H9 (cell line): ENCODE measurements around the gene LHCGR. TPM values are rescaled to one million over a fixed set of nuclear protein-coding genes. Genes with fewer than 3 reads are reported as not detected.

ENCODE experiments used
- DNase-seq: peaks from one replicate; pipeline ENCODE4 v3.0.0-alpha.2; 2017
- H2AFZ ChIP-seq: one replicate; pipeline ENCODE4 v1.6.1; 2013; ENCODE audit warnings: mild to moderate bottlenecking, low read length, control low read depth, moderate library complexity
- H2AK5ac ChIP-seq: 2 replicates; pipeline ENCODE4 v1.6.1; 2013; ENCODE audit warnings: low read length, control low read depth, mixed read lengths; ENCODE audit not compliant: insufficient read length
- H2BK120ac ChIP-seq: one replicate; pipeline ENCODE4 v1.6.1; 2013; ENCODE audit warnings: low read depth, mild to moderate bottlenecking, low read length, control low read depth, inconsistent platforms; ENCODE audit not compliant: poor library complexity, severe bottlenecking
- H2BK12ac ChIP-seq: 2 replicates; pipeline ENCODE4 v1.6.1; 2013; ENCODE audit warnings: low read length, control low read depth, mixed read lengths, low read depth; ENCODE audit not compliant: insufficient read length
- H2BK15ac ChIP-seq: 2 replicates; pipeline ENCODE4 v1.6.1; 2013; ENCODE audit warnings: low read depth, low read length, control low read depth
- H2BK20ac ChIP-seq: one replicate; pipeline ENCODE4 v1.6.1; 2013; ENCODE audit warnings: low read depth, mild to moderate bottlenecking, low read length, control low read depth, inconsistent platforms; ENCODE audit not compliant: poor library complexity, severe bottlenecking
- H2BK5ac ChIP-seq: 2 replicates; pipeline ENCODE4 v1.6.1; 2013; ENCODE audit warnings: low read length, control low read depth, mixed read lengths; ENCODE audit not compliant: insufficient read length
- H3K14ac ChIP-seq: 2 replicates; pipeline ENCODE4 v1.6.1; 2013; ENCODE audit warnings: low read length, control low read depth; ENCODE audit not compliant: insufficient read depth
- H3K18ac ChIP-seq: 2 replicates; pipeline ENCODE4 v1.6.1; 2013; ENCODE audit warnings: low read depth, mild to moderate bottlenecking, mixed read lengths, low read length, control low read depth; ENCODE audit not compliant: insufficient read length
- H3K23ac ChIP-seq: 2 replicates; pipeline ENCODE4 v1.6.1; 2013; ENCODE audit warnings: low read length, control low read depth, mixed read lengths, low read depth; ENCODE audit not compliant: insufficient read length
- H3K23me2 ChIP-seq: 2 replicates; pipeline ENCODE4 v1.6.1; 2013; ENCODE audit warnings: low read depth, mild to moderate bottlenecking, mixed read lengths, low read length, control low read depth; ENCODE audit not compliant: insufficient read length, poor library complexity, severe bottlenecking
- H3K27ac ChIP-seq: 2 replicates; pipeline ENCODE4 v1.5.1; 2013; ENCODE audit warnings: low read length, control low read depth, mixed read lengths, low read depth; ENCODE audit not compliant: insufficient read length
- H3K27me3 ChIP-seq: 2 replicates; pipeline ENCODE4 v1.6.1; 2013; ENCODE audit warnings: low read length, control low read depth, inconsistent platforms; ENCODE audit not compliant: insufficient read depth
- H3K4ac ChIP-seq: 2 replicates; pipeline ENCODE4 v1.6.1; 2013; ENCODE audit warnings: low read depth, mild to moderate bottlenecking, control low read depth, inconsistent platforms, low read length, moderate library complexity
- H3K4me1 ChIP-seq: 2 replicates; pipeline ENCODE4 v1.6.1; 2013; ENCODE audit warnings: low read length, control low read depth, inconsistent platforms; ENCODE audit not compliant: insufficient read depth
- H3K4me2 ChIP-seq: 2 replicates; pipeline ENCODE4 v1.6.1; 2013; ENCODE audit warnings: low read length, control low read depth, mixed read lengths; ENCODE audit not compliant: insufficient read length, insufficient read depth
- H3K56ac ChIP-seq: 2 replicates; pipeline ENCODE4 v1.6.1; 2013; ENCODE audit warnings: low read depth, mild to moderate bottlenecking, mixed read lengths, low read length, control low read depth; ENCODE audit not compliant: insufficient read length
- H3K79me1 ChIP-seq: 2 replicates; pipeline ENCODE4 v1.6.1; 2013; ENCODE audit warnings: low read depth, mild to moderate bottlenecking, moderate library complexity, low read length, control low read depth, inconsistent platforms; ENCODE audit not compliant: insufficient read depth, poor library complexity, severe bottlenecking
- H3K79me2 ChIP-seq: 2 replicates; pipeline ENCODE4 v1.6.1; 2013; ENCODE audit warnings: low read length, control low read depth, inconsistent platforms; ENCODE audit not compliant: insufficient read depth
- H3K9ac ChIP-seq: 2 replicates; pipeline ENCODE4 v1.6.1; 2013; ENCODE audit warnings: low read length, control low read depth, mixed read lengths; ENCODE audit not compliant: insufficient read length; ENCODE audit errors: extremely low read depth
- H3K9me3 ChIP-seq: one replicate; pipeline ENCODE4 v1.6.1; 2013; ENCODE audit warnings: low read depth, low read length, inconsistent platforms; ENCODE audit not compliant: control insufficient read depth
- H3T11ph ChIP-seq: one replicate; pipeline ENCODE4 v1.6.1; 2013; ENCODE audit warnings: mild to moderate bottlenecking, low read length, control low read depth, inconsistent platforms
- H4K20me1 ChIP-seq: one replicate; pipeline ENCODE4 v1.6.1; 2013; ENCODE audit not compliant: control insufficient read depth, insufficient read length, insufficient read depth
- H4K5ac ChIP-seq: 2 replicates; pipeline ENCODE4 v1.6.1; 2013; ENCODE audit warnings: low read depth, mild to moderate bottlenecking, mixed read lengths, low read length, control low read depth; ENCODE audit not compliant: insufficient read length
- H4K8ac ChIP-seq: replicated peaks from 2 replicates; pipeline ENCODE4 v1.6.1; 2013; ENCODE audit warnings: low read length, control low read depth, mixed read lengths, low read depth; ENCODE audit not compliant: insufficient read length
- H4K91ac ChIP-seq: 2 replicates; pipeline ENCODE4 v1.6.1; 2013; ENCODE audit warnings: low read depth, mild to moderate bottlenecking, moderate library complexity, mixed read lengths, low read length, control low read depth; ENCODE audit not compliant: insufficient read length
- H3K27ac Mint-ChIP-seq, 3 experiments: 2 replicates in 2 of 3; 3 replicates in 1 of 3; pipeline ENCODE4 v1.8.0; 2020 to 2021; ENCODE audit warnings: mixed read lengths in 3 of 3, mild to moderate bottlenecking in 1 of 3, moderate library complexity in 1 of 3
- H3K27me3 Mint-ChIP-seq: 2 replicates; pipeline ENCODE4 v1.8.0; 2021; ENCODE audit warnings: low read depth, mild to moderate bottlenecking, moderate library complexity, mixed read lengths
- H3K36me3 Mint-ChIP-seq, 3 experiments: 2 replicates in 2 of 3; 3 replicates in 1 of 3; pipeline ENCODE4 v1.8.0; 2020 to 2021; ENCODE audit warnings: low read depth in 3 of 3, mixed read lengths in 3 of 3; ENCODE audit not compliant: insufficient read depth in 1 of 3
- H3K4me1 Mint-ChIP-seq, 2 experiments: 2 replicates each; pipeline ENCODE4 v1.8.0; 2020; ENCODE audit warnings: mixed read lengths in 2 of 2
- H3K4me3 Mint-ChIP-seq, 2 experiments: 2 replicates in 1 of 2; 3 replicates in 1 of 2; pipeline ENCODE4 v1.8.0; 2020 to 2021; ENCODE audit warnings: mild to moderate bottlenecking in 2 of 2, mixed read lengths in 2 of 2, moderate library complexity in 1 of 2
- H3K9me3 Mint-ChIP-seq, 2 experiments: 2 replicates in 1 of 2; 3 replicates in 1 of 2; pipeline ENCODE4 v1.8.0; 2020; ENCODE audit warnings: mild to moderate bottlenecking in 2 of 2, mixed read lengths in 2 of 2, moderate library complexity in 1 of 2
- CTCF ChIP-seq: fragments of 200-600 bp; sonication (generic); conservative IDR thresholded peaks from 3 replicates; pipeline ENCODE4 v1.8.0; 2021; ENCODE audit warnings: antibody characterized with exemption, mild to moderate bottlenecking
- WGBS: extraction: QIAGEN DNeasy Blood & Tissue Kit; methylation state at CpG from one replicate; pipeline ENCODE4 v1.1.7; 2013; ENCODE audit warnings: missing lambda C conversion rate, low lambda C conversion rate, mixed read lengths; ENCODE audit not compliant: insufficient read length; ENCODE audit errors: extremely low coverage; 5-methylcytosine and 5-hydroxymethylcytosine counted together
- total RNA-seq: library from RNA; stranded (reverse); gene quantifications from 2 replicates; pipeline ENCODE4 v1.2.1, GENCODE V29; 2021

The LHCGR gene
- total RNA-seq, 1 experiment from 2014 or later: 0.44 TPM

GRCh38 chr2:48717846-48718245, 37.7 kb downstream of the LHCGR start:
- no peak overlapping the region for H3K27ac Mint-ChIP-seq
- no peak for DNase-seq
- H3K4me3 Mint-ChIP-seq: no peak overlapping the region

More at GRCh38 chr2:48717846-48718245, 37.7 kb downstream of the LHCGR start:
- H2AFZ ChIP-seq: no peak overlapping the region
- no peaks in the 10 kb centered on the region for H3K79me2 ChIP-seq
- no peak overlapping the region for H3K9ac ChIP-seq
- H3K9me3 ChIP-seq: no peaks in the 10 kb centered on the region
- H2BK12ac ChIP-seq: no peak overlapping the region
- H2BK15ac ChIP-seq: no peak overlapping the region
- H3K18ac ChIP-seq: no peak overlapping the region
- H3K23ac ChIP-seq: no peak overlapping the region
- H3K4ac ChIP-seq: no peak overlapping the region
- TF ChIP-seq CTCF: no peak
- H3T11ph ChIP-seq: no peak overlapping the region
- Mint-ChIP-seq H3K27me3 (no peaks in the 10 kb centered on the region; the same call in 1 of the 2 replicates), H3K4me1 (peaks cover 23 to 26% of the 10 kb centered on the region in 2 experiments), H3K9me3 (no peaks in the 10 kb centered on the region), H3K36me3 (no peaks in the 10 kb centered on the region)
- no peak overlapping the region for H4K91ac ChIP-seq
- no peak overlapping the region for H3K27ac ChIP-seq
- H3K79me1 ChIP-seq: no peaks in the 10 kb centered on the region
- no peak overlapping the region for H2BK5ac ChIP-seq
- no CpG with 5 or more reads among the region's 3 CpGs for WGBS
- no peak overlapping the region for H4K8ac ChIP-seq
- H4K20me1 ChIP-seq: no peaks in the 10 kb centered on the region
- H3K14ac ChIP-seq: no peak overlapping the region
- H4K5ac ChIP-seq: no peak overlapping the region
- no peak overlapping the region for H2BK120ac ChIP-seq
- H3K4me1 ChIP-seq: peaks cover 3% of the 10 kb centered on the region; the same call in 1 of the 2 replicates
- H2BK20ac ChIP-seq: no peak overlapping the region
- H3K27me3 ChIP-seq: no peaks in the 10 kb centered on the region
- no peaks in the 10 kb centered on the region for H3K23me2 ChIP-seq
- no peak overlapping the region for H3K56ac ChIP-seq
- no peak overlapping the region for H3K4me2 ChIP-seq
- H2AK5ac ChIP-seq: no peak overlapping the region
